HFFc6 (cell line): ENCODE measurements around the gene FLNB. TPM values are rescaled to one million over a fixed set of nuclear protein-coding genes. Genes with fewer than 3 reads are reported as not detected.

Source experiments
- DNase-seq: peaks from one replicate; pipeline ENCODE4 v3.0.0-alpha.2; 2018
- H3K27ac Mint-ChIP-seq: 2 replicates; pipeline ENCODE4 v1.8.0; 2020; ENCODE audit warnings: mild to moderate bottlenecking, mixed read lengths
- H3K27me3 Mint-ChIP-seq: 2 replicates; pipeline ENCODE4 v1.8.0; 2021; ENCODE audit warnings: mild to moderate bottlenecking, moderate library complexity, mixed read lengths; ENCODE audit not compliant: insufficient read depth
- H3K36me3 Mint-ChIP-seq: 2 replicates; pipeline ENCODE4 v1.8.0; 2021; ENCODE audit warnings: low read depth, mixed read lengths
- H3K4me1 Mint-ChIP-seq: 2 replicates; pipeline ENCODE4 v1.8.0; 2020; ENCODE audit warnings: low read depth, mixed read lengths
- H3K4me3 Mint-ChIP-seq: 2 replicates; pipeline ENCODE4 v1.8.0; 2020; ENCODE audit warnings: mild to moderate bottlenecking, moderate library complexity, mixed read lengths
- H3K9me3 Mint-ChIP-seq: 2 replicates; pipeline ENCODE4 v1.8.0; 2020; ENCODE audit warnings: mild to moderate bottlenecking, mixed read lengths
- CTCF ChIP-seq: fragments of 200-600 bp; sonication (generic); IDR thresholded peaks from 2 replicates; pipeline ENCODE4 v1.5.0; 2021; ENCODE audit warnings: antibody characterized with exemption, mild to moderate bottlenecking
- total RNA-seq, 6 experiments: library from RNA; stranded (reverse); fragmentation: NEBNext Ultra II Directional; extraction: Animal tissue kit (Norgen Biotek cat#: 25700); gene quantifications; 2 replicates in 1 of 6; 3 replicates in 5 of 6; pipeline ENCODE4 v1.2.3, GENCODE V29; 2021

Gene FLNB
- total RNA-seq, 6 experiments from 2014 or later = 93.8 to 117 (median 98.7) TPM

GRCh38 chr3:58000306-58001085 is 7.7 kb upstream of the FLNB start:
- Mint-ChIP-seq H3K27me3 (no peaks in the 10 kb centered on the region; the same call in 1 of the 2 replicates), H3K4me1 (peaks cover 42% of the 10 kb centered on the region), H3K9me3 (no peaks in the 10 kb centered on the region), H3K4me3 (no peak overlapping the region; the same call in 1 of the 2 replicates), H3K36me3 (no peaks in the 10 kb centered on the region), H3K27ac (peak overlapping the region; percentile 24)
- no peak for TF ChIP-seq CTCF
- no peak for DNase-seq

- TF ChIP-seq CTCF = no peak
- Mint-ChIP-seq H3K4me3 (no peak overlapping the region), H3K27me3 (no peaks in the 10 kb centered on the region; the same call in 1 of the 2 replicates), H3K9me3 (no peaks in the 10 kb centered on the region), H3K36me3 (no peaks in the 10 kb centered on the region), H3K27ac (no peak overlapping the region; the same call in 1 of the 2 replicates), H3K4me1 (peaks cover 48% of the 10 kb centered on the region)
- DNase-seq = no peak
Observed at GRCh38 chr3:58001086-58001467, 7.1 kb upstream of the FLNB start.

- no peak for DNase-seq
- H3K4me3 Mint-ChIP-seq = no peak overlapping the region
- no peaks in the 10 kb centered on the region; the same call in 1 of the 2 replicates for H3K27me3 Mint-ChIP-seq
- H3K9me3 Mint-ChIP-seq = no peaks in the 10 kb centered on the region
- peaks cover 54% of the 10 kb centered on the region for H3K4me1 Mint-ChIP-seq
- TF ChIP-seq CTCF = no peak
- no peak overlapping the region for H3K27ac Mint-ChIP-seq
- no peaks in the 10 kb centered on the region for H3K36me3 Mint-ChIP-seq
Observed at GRCh38 chr3:58001979-58002378, 6.2 kb upstream of the FLNB start.

- no peaks in the 10 kb centered on the region for H3K36me3 Mint-ChIP-seq
- DNase-seq = no peak
- no peak overlapping the region for H3K4me3 Mint-ChIP-seq
- H3K27me3 Mint-ChIP-seq = no peaks in the 10 kb centered on the region; the same call in 1 of the 2 replicates
- TF ChIP-seq CTCF = no peak
- no peak overlapping the region for H3K27ac Mint-ChIP-seq
- H3K4me1 Mint-ChIP-seq = peaks cover 57% of the 10 kb centered on the region
- H3K9me3 Mint-ChIP-seq = no peaks in the 10 kb centered on the region
Observed at GRCh38 chr3:58003093-58003492, 5.1 kb upstream of the FLNB start.

- no peak for TF ChIP-seq CTCF
- Mint-ChIP-seq H3K27ac (peak overlapping the region; percentile 99), H3K36me3 (peaks cover 6% of the 10 kb centered on the region; the same call in 1 of the 2 replicates)
Observed at GRCh38 chr3:58004973-58005372, 3.2 kb upstream of the FLNB start.

More at GRCh38 chr3:58004973-58005372, 3.2 kb upstream of the FLNB start:
- Mint-ChIP-seq H3K27me3 (peaks cover 3% of the 10 kb centered on the region), H3K4me3 (peak overlapping the region; percentile 26; the same call in 1 of the 2 replicates), H3K4me1 (peaks cover 45% of the 10 kb centered on the region), H3K9me3 (no peaks in the 10 kb centered on the region)
- peak; percentile 84 for DNase-seq
